Measurements from ENCODE around the gene LEFTY1.

The LEFTY1 gene

GRCh38 chr1:225880222-225880588 lies 8.7 kb downstream of the LEFTY1 start:
- TF ChIP-seq, protein P1, sequence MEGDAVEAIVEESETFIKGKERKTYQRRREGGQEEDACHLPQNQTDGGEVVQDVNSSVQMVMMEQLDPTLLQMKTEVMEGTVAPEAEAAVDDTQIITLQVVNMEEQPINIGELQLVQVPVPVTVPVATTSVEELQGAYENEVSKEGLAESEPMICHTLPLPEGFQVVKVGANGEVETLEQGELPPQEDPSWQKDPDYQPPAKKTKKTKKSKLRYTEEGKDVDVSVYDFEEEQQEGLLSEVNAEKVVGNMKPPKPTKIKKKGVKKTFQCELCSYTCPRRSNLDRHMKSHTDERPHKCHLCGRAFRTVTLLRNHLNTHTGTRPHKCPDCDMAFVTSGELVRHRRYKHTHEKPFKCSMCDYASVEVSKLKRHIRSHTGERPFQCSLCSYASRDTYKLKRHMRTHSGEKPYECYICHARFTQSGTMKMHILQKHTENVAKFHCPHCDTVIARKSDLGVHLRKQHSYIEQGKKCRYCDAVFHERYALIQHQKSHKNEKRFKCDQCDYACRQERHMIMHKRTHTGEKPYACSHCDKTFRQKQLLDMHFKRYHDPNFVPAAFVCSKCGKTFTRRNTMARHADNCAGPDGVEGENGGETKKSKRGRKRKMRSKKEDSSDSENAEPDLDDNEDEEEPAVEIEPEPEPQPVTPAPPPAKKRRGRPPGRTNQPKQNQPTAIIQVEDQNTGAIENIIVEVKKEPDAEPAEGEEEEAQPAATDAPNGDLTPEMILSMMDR (IDR thresholded peaks at IDR 0.05; ENCODE audit: low read depth, low read length): no peak

GRCh38 chr1:225879521-225880221 lies 9.3 kb downstream of the LEFTY1 start:
- TF ChIP-seq, protein P1 (IDR thresholded peaks at IDR 0.05; ENCODE audit: low read depth, low read length): no peak
- H3K4me3 ChIP-seq (ENCODE audit: low read depth, low read length): no peak overlapping the region

More at GRCh38 chr1:225880222-225880588, 8.7 kb downstream of the LEFTY1 start:
- no peak overlapping the region for H3K4me3 ChIP-seq (ENCODE audit: low read depth, low read length)

- H3K4me3 ChIP-seq (ENCODE audit: low read depth, low read length): no peak overlapping the region
- TF ChIP-seq, protein P1 (IDR thresholded peaks at IDR 0.05; ENCODE audit: low read depth, low read length): no peak
Observed at GRCh38 chr1:225878282-225878681, 10.7 kb downstream of the LEFTY1 start.

DNA sequence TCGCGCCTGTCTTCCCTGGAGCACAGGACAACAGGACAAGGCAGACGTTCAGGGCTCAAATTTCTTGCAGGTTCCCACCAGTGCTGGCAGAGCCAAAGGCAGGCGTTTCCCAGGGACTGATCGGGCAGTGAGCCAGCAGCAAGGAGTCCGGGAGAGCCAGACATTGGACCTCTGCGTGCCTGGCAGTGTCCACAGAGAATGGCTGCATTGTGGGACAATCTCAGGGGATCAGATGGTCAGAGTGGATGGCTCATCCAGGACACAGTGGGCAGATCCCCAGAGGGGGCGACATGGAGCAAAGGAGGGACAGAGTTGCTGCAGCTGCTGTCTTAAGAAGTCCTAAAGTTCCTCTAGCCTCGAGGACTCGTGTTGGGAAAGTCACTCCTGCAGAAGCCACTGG lies 11.4 kb downstream of the LEFTY1 start:
- TF ChIP-seq, protein P1 (IDR thresholded peaks at IDR 0.05; ENCODE audit: low read depth, low read length): peak; percentile 57
- H3K4me3 ChIP-seq (ENCODE audit: low read depth, low read length): no peak overlapping the region

- no peak overlapping the region for H3K4me3 ChIP-seq (ENCODE audit: low read depth, low read length)
- TF ChIP-seq, protein P1 (IDR thresholded peaks at IDR 0.05; ENCODE audit: low read depth, low read length): no peak
Observed at GRCh38 chr1:225876900-225877510, 11.9 kb downstream of the LEFTY1 start.

DNA sequence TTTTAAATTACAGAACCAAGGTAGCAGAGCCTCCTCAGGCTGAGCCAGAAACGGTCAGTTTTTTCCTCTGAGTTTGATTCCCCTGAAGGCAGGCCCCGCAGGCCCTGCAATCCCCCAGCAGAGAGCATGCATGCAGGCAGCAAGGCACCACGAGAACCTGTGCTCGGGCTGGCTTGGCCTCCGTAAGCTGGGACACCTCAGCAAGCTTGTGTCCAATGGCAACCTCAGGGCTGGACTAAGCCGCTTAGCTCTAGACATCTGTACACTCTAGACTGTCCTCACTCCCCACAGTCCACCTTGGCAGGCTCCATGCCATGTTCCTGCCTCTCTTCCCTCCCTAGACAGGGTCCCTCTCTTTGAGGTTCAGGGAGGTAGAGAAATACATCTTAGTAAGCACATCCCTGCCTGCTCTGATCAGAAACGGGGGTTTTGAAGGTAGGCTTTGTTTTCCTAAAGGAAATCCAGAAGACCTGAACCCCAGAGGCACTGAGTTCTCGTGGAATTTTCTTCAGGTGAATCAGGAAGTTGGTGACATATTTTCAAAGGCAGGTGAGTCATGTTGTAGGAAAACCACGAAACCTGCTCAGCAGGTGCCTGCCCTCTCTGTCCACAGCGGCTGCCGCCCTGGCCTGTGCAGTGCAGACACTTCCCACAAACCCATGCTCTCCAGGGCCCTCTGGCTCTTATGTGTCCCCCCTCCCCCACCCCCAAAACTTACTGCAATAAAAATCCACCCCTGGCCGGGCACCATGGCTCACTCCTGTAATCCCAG lies 13.7 kb downstream of the LEFTY1 start:
- TF ChIP-seq, protein P1 (IDR thresholded peaks at IDR 0.05; ENCODE audit: low read depth, low read length): no peak
- H3K4me3 ChIP-seq (ENCODE audit: low read depth, low read length): no peak overlapping the region

DNA sequence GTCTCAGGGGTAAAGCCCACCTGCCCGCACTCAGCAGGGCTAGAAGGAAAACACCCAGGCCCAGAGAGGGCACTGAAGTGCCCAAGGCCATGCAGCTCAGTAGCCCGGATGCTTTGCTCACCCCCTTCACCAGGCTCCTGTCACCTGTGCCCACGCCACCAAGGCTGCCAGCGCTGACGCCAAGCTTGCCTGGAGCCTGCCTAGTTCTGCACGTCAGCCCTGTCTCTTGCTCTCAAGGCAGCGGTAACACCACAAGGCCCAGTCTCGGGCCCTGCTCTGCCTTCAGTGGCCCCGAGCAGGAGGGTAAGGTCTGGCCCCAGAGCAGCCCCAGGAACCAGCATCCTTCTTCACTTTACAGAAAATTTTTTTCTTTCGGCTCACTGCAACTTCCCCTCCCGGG lies 14.5 kb downstream of the LEFTY1 start:
- H3K4me3 ChIP-seq (ENCODE audit: low read depth, low read length): no peak overlapping the region
- TF ChIP-seq, protein P1 (IDR thresholded peaks at IDR 0.05; ENCODE audit: low read depth, low read length): no peak

Measured in WI38 (cell line).